ENCODE data around the gene CATSPER1. TPM values are rescaled to one million over a fixed set of nuclear protein-coding genes. Genes with fewer than 3 reads are reported as not detected.

The CATSPER1 gene
- total RNA-seq, 4 donors from 2014 or later = 0.12 TPM; not detected in 3

DNA sequence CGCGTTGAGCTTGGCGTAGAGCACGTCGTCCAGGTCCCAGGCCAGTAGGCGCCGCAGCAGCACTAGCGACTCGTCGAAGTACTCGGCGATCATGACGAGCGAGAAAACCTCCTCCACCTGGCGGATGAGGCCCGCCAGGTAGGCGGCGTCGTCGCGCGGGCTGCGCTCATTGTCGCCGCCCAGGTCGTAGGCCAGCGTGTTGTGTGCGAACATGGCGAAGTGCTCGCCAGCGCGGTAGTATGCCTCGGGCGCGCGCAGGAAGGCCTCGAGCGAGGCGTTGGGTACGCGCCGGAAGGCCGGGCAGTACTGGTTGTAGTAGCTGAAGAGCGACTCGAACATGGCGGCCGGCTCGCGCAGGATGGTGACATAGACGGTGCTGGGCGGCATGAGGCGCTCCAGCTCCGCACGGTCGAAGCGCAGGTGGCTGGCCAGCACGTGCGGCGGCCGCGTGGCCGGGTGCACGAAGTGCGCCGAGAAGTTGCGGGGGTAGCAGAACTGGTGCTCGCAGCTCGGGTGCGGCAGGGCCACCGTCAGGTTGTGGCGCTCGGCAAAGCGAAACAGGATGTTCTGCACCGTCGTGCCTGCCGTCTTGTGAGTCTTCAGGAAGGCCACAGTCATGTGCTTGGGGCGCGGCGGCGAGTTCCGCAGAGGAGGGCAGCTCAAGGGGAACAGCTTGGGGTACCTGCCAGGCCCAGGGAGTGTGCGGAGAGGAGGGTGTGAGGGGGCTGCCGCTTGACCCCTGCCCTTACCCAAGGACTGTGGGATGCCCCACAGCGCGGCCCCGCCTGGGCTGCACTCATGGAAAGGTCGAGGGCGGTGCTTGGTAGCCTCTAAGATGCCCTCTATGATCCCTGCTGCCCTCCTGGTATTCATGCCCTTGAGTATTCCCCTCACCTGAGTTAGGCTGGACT, 17.0 kb upstream of the CATSPER1 start:
- 93 to 97% methylated on average over 16 to 17 of the region's 88 CpGs for WGBS, 2 donors (ENCODE audit: low coverage in 1 of 2)
- H3K4me3 ChIP-seq = no peak overlapping the region
- no peak for ATAC-seq
- TF ChIP-seq, protein P1, sequence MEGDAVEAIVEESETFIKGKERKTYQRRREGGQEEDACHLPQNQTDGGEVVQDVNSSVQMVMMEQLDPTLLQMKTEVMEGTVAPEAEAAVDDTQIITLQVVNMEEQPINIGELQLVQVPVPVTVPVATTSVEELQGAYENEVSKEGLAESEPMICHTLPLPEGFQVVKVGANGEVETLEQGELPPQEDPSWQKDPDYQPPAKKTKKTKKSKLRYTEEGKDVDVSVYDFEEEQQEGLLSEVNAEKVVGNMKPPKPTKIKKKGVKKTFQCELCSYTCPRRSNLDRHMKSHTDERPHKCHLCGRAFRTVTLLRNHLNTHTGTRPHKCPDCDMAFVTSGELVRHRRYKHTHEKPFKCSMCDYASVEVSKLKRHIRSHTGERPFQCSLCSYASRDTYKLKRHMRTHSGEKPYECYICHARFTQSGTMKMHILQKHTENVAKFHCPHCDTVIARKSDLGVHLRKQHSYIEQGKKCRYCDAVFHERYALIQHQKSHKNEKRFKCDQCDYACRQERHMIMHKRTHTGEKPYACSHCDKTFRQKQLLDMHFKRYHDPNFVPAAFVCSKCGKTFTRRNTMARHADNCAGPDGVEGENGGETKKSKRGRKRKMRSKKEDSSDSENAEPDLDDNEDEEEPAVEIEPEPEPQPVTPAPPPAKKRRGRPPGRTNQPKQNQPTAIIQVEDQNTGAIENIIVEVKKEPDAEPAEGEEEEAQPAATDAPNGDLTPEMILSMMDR (IDR thresholded peaks at IDR 0.05) = no peak
- TF ChIP-seq EP300 (IDR thresholded peaks at IDR 0.05) (no peak), POLR2AphosphoS5 (IDR thresholded peaks at IDR 0.05) (no peak), POLR2A (IDR thresholded peaks at IDR 0.05) (no peak)
- H3K9me3 ChIP-seq = no peaks in the 10 kb centered on the region
- H3K36me3 ChIP-seq = no peaks in the 10 kb centered on the region
- H3K4me1 ChIP-seq = peaks cover 0 to 20% (median 7%) of the 10 kb centered on the region in 3 donors
- no peak overlapping the region for H3K27ac ChIP-seq
- peaks cover 13% of the 10 kb centered on the region for H3K27me3 ChIP-seq

- ATAC-seq = no peak
- H3K4me1 ChIP-seq = peaks cover 0 to 12% (median 7%) of the 10 kb centered on the region in 3 donors
- H3K27me3 ChIP-seq = peaks cover 13% of the 10 kb centered on the region
- H3K9me3 ChIP-seq = no peaks in the 10 kb centered on the region
- H3K36me3 ChIP-seq = no peaks in the 10 kb centered on the region
- 87% methylated on average over 3 of the region's 81 CpGs; no CpG with 5 or more reads in 1 of the 2 donors for WGBS, 2 donors (ENCODE audit: low coverage in 1 of 2)
- H3K4me3 ChIP-seq = no peak overlapping the region
- TF ChIP-seq POLR2A (IDR thresholded peaks at IDR 0.05) = no peak
- TF ChIP-seq EP300 (IDR thresholded peaks at IDR 0.05) = no peak
- TF ChIP-seq, protein P1 (IDR thresholded peaks at IDR 0.05) = no peak
- TF ChIP-seq POLR2AphosphoS5 (IDR thresholded peaks at IDR 0.05) = no peak
- no peak overlapping the region for H3K27ac ChIP-seq
Observed at GRCh38 chr11:66042227-66042995, 16.1 kb upstream of the CATSPER1 start.

DNA sequence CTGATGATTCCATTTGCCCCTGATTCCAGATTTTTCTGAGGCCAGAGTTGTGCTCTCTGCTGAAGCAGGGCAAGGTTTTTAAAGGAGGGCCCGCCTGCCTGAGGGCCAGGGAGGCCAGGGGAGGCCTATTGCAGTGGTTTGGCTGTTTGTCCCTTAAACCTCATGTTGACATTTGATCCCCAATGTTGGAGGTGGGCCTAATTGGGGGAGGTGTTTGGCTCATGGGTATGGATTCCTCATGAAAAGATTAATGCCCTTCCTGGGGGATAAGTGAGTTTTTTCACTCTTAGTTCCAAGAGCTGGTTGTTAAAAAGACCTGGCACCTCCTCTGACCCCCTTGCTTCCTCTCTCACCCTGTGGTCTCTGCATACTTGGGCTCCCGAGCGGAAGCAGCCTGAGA, 13.5 kb upstream of the CATSPER1 start:
- ATAC-seq = no peak
- no peaks in the 10 kb centered on the region for H3K4me1 ChIP-seq
- H3K27me3 ChIP-seq = peaks cover 15% of the 10 kb centered on the region
- TF ChIP-seq POLR2A (IDR thresholded peaks at IDR 0.05) (no peak), EP300 (IDR thresholded peaks at IDR 0.05) (no peak), POLR2AphosphoS5 (IDR thresholded peaks at IDR 0.05) (no peak)
- TF ChIP-seq, protein P1 (IDR thresholded peaks at IDR 0.05) = no peak
- H3K4me3 ChIP-seq = no peak overlapping the region
- H3K27ac ChIP-seq = no peak overlapping the region
- H3K9me3 ChIP-seq = no peaks in the 10 kb centered on the region
- no peaks in the 10 kb centered on the region for H3K36me3 ChIP-seq
- WGBS, 2 donors (ENCODE audit: low coverage in 1 of 2) = 83% methylated on average over 2 of the region's 3 CpGs; no CpG with 5 or more reads in 1 of the 2 donors

DNA sequence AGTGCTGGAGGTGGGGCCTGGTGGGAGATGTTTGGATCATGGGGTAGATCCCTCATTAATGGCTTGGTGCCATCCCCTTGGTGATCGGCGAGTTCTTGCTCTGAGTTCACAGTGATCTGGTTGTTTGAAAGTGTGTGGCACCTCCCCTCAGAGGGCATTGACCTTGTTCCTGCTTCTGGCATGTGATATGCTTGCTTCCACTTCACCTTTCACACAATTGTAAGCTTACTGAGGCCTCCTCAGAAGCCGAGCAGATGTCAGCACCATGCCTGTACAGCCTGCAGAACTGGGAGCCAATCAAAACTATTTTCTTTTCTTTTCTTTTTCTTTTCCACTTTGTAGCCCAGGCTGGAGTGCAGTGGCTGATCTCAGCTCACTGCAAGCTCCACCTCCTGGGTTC, 11.0 kb upstream of the CATSPER1 start:
- ATAC-seq = no peak
- H3K4me1 ChIP-seq = no peaks in the 10 kb centered on the region
- peaks cover 19% of the 10 kb centered on the region for H3K27me3 ChIP-seq
- H3K36me3 ChIP-seq = no peaks in the 10 kb centered on the region
- no peak overlapping the region for H3K4me3 ChIP-seq
- H3K27ac ChIP-seq = no peak overlapping the region
- H3K9me3 ChIP-seq = no peaks in the 10 kb centered on the region
- no peak for TF ChIP-seq EP300 (IDR thresholded peaks at IDR 0.05)
- no peak for TF ChIP-seq POLR2A (IDR thresholded peaks at IDR 0.05)
- TF ChIP-seq, protein P1 (IDR thresholded peaks at IDR 0.05) = no peak
- no peak for TF ChIP-seq POLR2AphosphoS5 (IDR thresholded peaks at IDR 0.05)
- 67% methylated on average over 1 of the region's 3 CpGs; no CpG with 5 or more reads in 1 of the 2 donors for WGBS, 2 donors (ENCODE audit: low coverage in 1 of 2)

Data from gastroesophageal sphincter (tissue), 4 donors.